H1 (cell line): ENCODE results near the gene HOMER2. TPM values are rescaled to one million over a fixed set of nuclear protein-coding genes. Genes with fewer than 3 reads are reported as not detected.

ENCODE experiments used
- CTCF ChIA-PET: fragments of 300-600 bp; sonication (Branson Sonifier 250); formaldehyde crosslinking; loops from one replicate; lab custom pipeline; 2021; ENCODE audit not compliant: partially characterized antibody; lab: Charles Lee
- POLR2A ChIA-PET: fragments of 300-600 bp; sonication (Branson Sonifier 250); formaldehyde crosslinking; loops from one replicate; lab custom pipeline; 2021; ENCODE audit warnings: inconsistent platforms; ENCODE audit not compliant: partially characterized antibody; lab: Charles Lee
- DNase-seq, 2 experiments: peaks; one replicate each; pipeline versions ENCODE4 v3.0.0 to v3.0.0-alpha.2; 2010 to 2022; ENCODE audit warnings: low spot score in 2 of 2, low read depth in 1 of 2, mixed read lengths in 1 of 2
- FAIRE-seq: peaks from 2 replicates; lab custom pipeline; 2011; peaks lifted over from hg19 to GRCh38; lab: Jason Lieb, UNC
- H2AFZ ChIP-seq: 2 replicates; pipeline ENCODE4 v1.8.1; 2012; ENCODE audit warnings: low read length, inconsistent platforms
- H2AK5ac ChIP-seq: 2 replicates; pipeline ENCODE4 v1.6.1; 2013; ENCODE audit warnings: low read depth, low read length
- H2BK120ac ChIP-seq: replicated peaks from 2 replicates; pipeline ENCODE3; 2013; ENCODE audit warnings: low read depth, low read length, inconsistent platforms
- H2BK12ac ChIP-seq: 2 replicates; pipeline ENCODE4 v1.6.1; 2013; ENCODE audit warnings: low read depth, low read length
- H2BK15ac ChIP-seq: 2 replicates; pipeline ENCODE4 v1.6.1; 2013; ENCODE audit warnings: low read length
- H2BK20ac ChIP-seq: 2 replicates; pipeline ENCODE4 v1.6.1; 2013; ENCODE audit warnings: low read length
- H2BK5ac ChIP-seq: 2 replicates; pipeline ENCODE4 v1.6.1; 2013; ENCODE audit warnings: low read depth, low read length
- H3K14ac ChIP-seq: 2 replicates; pipeline ENCODE4 v1.6.1; 2013; ENCODE audit warnings: inconsistent platforms; ENCODE audit not compliant: insufficient read length
- H3K18ac ChIP-seq: 2 replicates; pipeline ENCODE4 v1.6.1; 2013; ENCODE audit warnings: low read length; ENCODE audit errors: extremely low read depth
- H3K23ac ChIP-seq: 2 replicates; pipeline ENCODE4 v1.6.1; 2013; ENCODE audit warnings: inconsistent platforms; ENCODE audit not compliant: insufficient read length
- H3K23me2 ChIP-seq: 2 replicates; pipeline ENCODE4 v1.6.1; 2013; ENCODE audit warnings: low read depth, low read length
- H3K27ac ChIP-seq: 2 replicates; pipeline ENCODE4 v1.6.1; 2011; ENCODE audit warnings: low read depth, low read length, inconsistent platforms
- H3K27me3 ChIP-seq, 4 experiments: replicated peaks in 1 of 4; 1 replicate in 1 of 4; 2 replicates in 3 of 4; pipeline versions ENCODE4 v1.6.1 to v1.8.1; 2011 to 2013; ENCODE audit warnings: low read length in 3 of 4, mild to moderate bottlenecking in 3 of 4, inconsistent platforms in 2 of 4, mixed read lengths in 2 of 4, moderate library complexity in 1 of 4; ENCODE audit not compliant: control insufficient read depth in 3 of 4, insufficient read depth in 3 of 4; ENCODE audit errors: extremely low read depth in 1 of 4
- H3K36me3 ChIP-seq, 4 experiments: 2 replicates each; pipeline versions ENCODE4 v1.6.1 to v1.8.1; 2011 to 2013; ENCODE audit warnings: mild to moderate bottlenecking in 4 of 4, low read length in 3 of 4, moderate library complexity in 2 of 4, control low read depth in 1 of 4, inconsistent platforms in 1 of 4; ENCODE audit not compliant: insufficient read depth in 4 of 4, control insufficient read depth in 2 of 4
- H3K4ac ChIP-seq: replicated peaks from 2 replicates; pipeline ENCODE3; 2013; ENCODE audit warnings: low read length, low read depth, mixed read lengths, inconsistent platforms; ENCODE audit not compliant: insufficient read length
- H3K4me1 ChIP-seq, 4 experiments: replicated peaks in 1 of 4; 1 replicate in 1 of 4; 2 replicates in 3 of 4; pipeline versions ENCODE4 v1.6.1 to v1.8.1; 2011 to 2013; ENCODE audit warnings: low read length in 3 of 4, inconsistent platforms in 2 of 4, mixed read lengths in 1 of 4; ENCODE audit not compliant: insufficient read depth in 4 of 4, control insufficient read depth in 3 of 4
- H3K4me2 ChIP-seq, 2 experiments: 2 replicates each; pipeline versions ENCODE4 v1.6.1 to v1.8.1; 2011 to 2013; ENCODE audit warnings: low read depth in 2 of 2, low read length in 2 of 2, control low read depth in 1 of 2, inconsistent platforms in 1 of 2, mild to moderate bottlenecking in 1 of 2; ENCODE audit not compliant: insufficient read depth in 1 of 2
- H3K4me3 ChIP-seq, 4 experiments: fragments of 200-600, 300-600 bp in 1 of 4; sonication (generic), shearing (Covaris generic), sonication (Bioruptor Twin) in 1 of 4; 2 replicates each; pipeline versions ENCODE4 v1.5.1 to v1.8.1; 2011 to 2016; ENCODE audit warnings: low read length in 4 of 4, low read depth in 3 of 4, control low read depth in 2 of 4, inconsistent platforms in 2 of 4, mild to moderate bottlenecking in 2 of 4, mixed read lengths in 1 of 4, moderate library complexity in 1 of 4; ENCODE audit not compliant: insufficient read depth in 2 of 4; ENCODE audit errors: extremely low read depth in 1 of 4
- H3K56ac ChIP-seq: replicated peaks from 2 replicates; pipeline ENCODE3; 2013; ENCODE audit warnings: low read depth, mild to moderate bottlenecking, mixed read lengths, low read length, inconsistent platforms; ENCODE audit not compliant: insufficient read length
- H3K79me1 ChIP-seq: 2 replicates; pipeline ENCODE4 v1.6.1; 2013; ENCODE audit warnings: low read depth, low read length, control low read depth
- H3K79me2 ChIP-seq, 2 experiments: 2 replicates each; pipeline versions ENCODE4 v1.6.1 to v1.8.1; 2012 to 2013; ENCODE audit warnings: low read length in 2 of 2, mild to moderate bottlenecking in 2 of 2, inconsistent platforms in 1 of 2; ENCODE audit not compliant: insufficient read depth in 2 of 2, control insufficient read depth in 1 of 2
- H3K9ac ChIP-seq, 4 experiments: replicated peaks in 1 of 4; 1 replicate in 1 of 4; 2 replicates in 3 of 4; pipeline versions ENCODE4 v1.6.1 to v1.8.1; 2011 to 2013; ENCODE audit warnings: low read depth in 3 of 4, low read length in 3 of 4, control low read depth in 2 of 4, mild to moderate bottlenecking in 2 of 4, moderate library complexity in 2 of 4, inconsistent platforms in 1 of 4; ENCODE audit errors: extremely low read depth in 1 of 4
- H3K9me3 ChIP-seq, 2 experiments: 2 replicates each; pipeline versions ENCODE4 v1.6.1 to v1.8.1; 2012 to 2013; ENCODE audit warnings: mild to moderate bottlenecking in 2 of 2, moderate library complexity in 2 of 2, control low read depth in 1 of 2, inconsistent platforms in 1 of 2, low read depth in 1 of 2, low read length in 1 of 2, mixed read lengths in 1 of 2; ENCODE audit not compliant: insufficient read depth in 2 of 2
- H4K20me1 ChIP-seq, 2 experiments: replicated peaks in 1 of 2; 2 replicates each; pipeline versions ENCODE3 to v1.8.1; 2011 to 2013; ENCODE audit warnings: inconsistent platforms in 2 of 2, low read length in 2 of 2, mild to moderate bottlenecking in 1 of 2; ENCODE audit not compliant: insufficient read depth in 2 of 2, control insufficient read depth in 1 of 2
- H4K5ac ChIP-seq: 2 replicates; pipeline ENCODE4 v1.6.1; 2013; ENCODE audit warnings: low read length, low read depth, mixed read lengths, inconsistent platforms; ENCODE audit not compliant: insufficient read length
- H4K8ac ChIP-seq: 2 replicates; pipeline ENCODE4 v1.8.0; 2013; ENCODE audit warnings: mild to moderate bottlenecking, moderate library complexity, low read length, inconsistent platforms; ENCODE audit not compliant: insufficient read depth; ENCODE audit errors: extremely low read depth
- H4K91ac ChIP-seq: replicated peaks from 2 replicates; pipeline ENCODE3; 2013; ENCODE audit warnings: low read length, mixed read lengths, inconsistent platforms; ENCODE audit not compliant: insufficient read length
- CBX5 ChIP-seq: fragments of 300-800, 300-1000 bp; sonication (generic); IDR thresholded peaks from 2 replicates; pipeline ENCODE4 v1.7.1; 2016; ENCODE audit warnings: antibody characterized with exemption, low read length, low read depth
- CHD1 ChIP-seq: IDR thresholded peaks from 2 replicates; pipeline ENCODE4 v1.6.1; 2012; ENCODE audit warnings: low read depth, low read length, improper control_type of control experiment
- CREB1 ChIP-seq: IDR thresholded peaks from 2 replicates; pipeline ENCODE4 v1.6.1; 2012; ENCODE audit warnings: inconsistent platforms
- EP300 ChIP-seq, 2 experiments: IDR thresholded peaks; 1 replicate in 1 of 2; 2 replicates in 1 of 2; pipeline ENCODE4 v1.6.1; 2011 to 2012; ENCODE audit warnings: low read depth in 2 of 2, low read length in 2 of 2, mild to moderate bottlenecking in 2 of 2, borderline replicate concordance in 1 of 2, inconsistent platforms in 1 of 2, moderate library complexity in 1 of 2
- HDAC2 ChIP-seq, 2 experiments: fragments of 300-600 bp in 1 of 2; sonication (generic) in 1 of 2; IDR thresholded peaks; 2 replicates each; pipeline ENCODE4 v1.6.1; 2011 to 2012; ENCODE audit warnings: low read depth in 2 of 2, low read length in 2 of 2, mild to moderate bottlenecking in 2 of 2, moderate library complexity in 2 of 2, borderline replicate concordance in 1 of 2, inconsistent platforms in 1 of 2
- JUN ChIP-seq: IDR thresholded peaks from 2 replicates; pipeline ENCODE4 v1.6.1; 2011; ENCODE audit warnings: low read depth, mild to moderate bottlenecking, improper control_type of control experiment, low read length
- KDM4A ChIP-seq: IDR thresholded peaks from one replicate; pipeline ENCODE4 v1.7.1; 2012; ENCODE audit warnings: low read depth, mild to moderate bottlenecking, moderate library complexity, low read length, inconsistent platforms; ENCODE audit not compliant: severe bottlenecking
- KDM5A ChIP-seq: fragments of 200-600 bp; IDR thresholded peaks from 2 replicates; pipeline ENCODE4 v1.7.1; 2012; ENCODE audit warnings: mild to moderate bottlenecking, low read length, inconsistent platforms, mixed read lengths
- POLR2AphosphoS5 ChIP-seq: IDR thresholded peaks from 2 replicates; pipeline ENCODE4 v1.6.1; 2011; ENCODE audit warnings: low read depth, low read length
- SAP30 ChIP-seq: fragments of 300-600 bp; sonication (generic); IDR thresholded peaks from 2 replicates; pipeline ENCODE4 v1.7.1; 2012; ENCODE audit warnings: low read length, moderate library complexity, mild to moderate bottlenecking, inconsistent platforms; ENCODE audit not compliant: insufficient read depth, insufficient replicate concordance
- TCF12 ChIP-seq: IDR thresholded peaks from 2 replicates; pipeline ENCODE4 v1.6.1; 2011; ENCODE audit warnings: low read depth, mild to moderate bottlenecking, low read length
- TEAD4 ChIP-seq: IDR thresholded peaks from 2 replicates; pipeline ENCODE4 v1.6.1; 2012; ENCODE audit warnings: low read depth, low read length, inconsistent platforms, mixed read lengths
- USF2 ChIP-seq: IDR thresholded peaks from 2 replicates; pipeline ENCODE4 v1.6.1; 2011; ENCODE audit warnings: low read length, improper control_type of control experiment
- WGBS, 2 experiments: shearing (Covaris generic) in 1 of 2; methylation state at CpG; one replicate each; pipeline versions ENCODE4 v1.1.6 to v1.1.7; 2013 to 2015; ENCODE audit warnings: low lambda C conversion rate in 2 of 2, mixed read lengths in 2 of 2, inconsistent platforms in 1 of 2, low coverage in 1 of 2, missing lambda C conversion rate in 1 of 2; ENCODE audit not compliant: insufficient replicate concordance in 2 of 2, insufficient coverage in 1 of 2, insufficient read length in 1 of 2; ENCODE audit errors: extremely low coverage in 1 of 2, missing lambda C conversion rate in 1 of 2; 5-methylcytosine and 5-hydroxymethylcytosine counted together
- polyA plus RNA-seq, 7 experiments: library from polyadenylated mRNA; depleted of rRNA in 3 of 7; stranded (reverse) in 5 of 7; unstranded in 2 of 7; fragments of >200 nt in 5 of 7; fragments of 200-250 nt in 2 of 7; gene quantifications; 1 replicate in 5 of 7; 2 replicates in 1 of 7; 4 replicates in 1 of 7; pipeline versions ENCODE4 v1.2.1 to v1.2.3, GENCODE V29; 2011 to 2013; ENCODE audit warnings: missing spikeins in 2 of 7, mixed read lengths in 2 of 7
- total RNA-seq: library from RNA; stranded (reverse); fragmentation: NEBNext Ultra II Directional; extraction: Animal tissue kit (Norgen Biotek cat#: 25700); gene quantifications from 2 replicates; pipeline ENCODE4 v1.2.1, GENCODE V29; 2021

The HOMER2 gene
- total and polyA plus RNA-seq, 2 of the 8 experiments (the other 6 are each of a cell fraction or from before 2014, with no cell fraction given): 12.5 to 27.6 TPM

- FAIRE-seq (no peak), DNase-seq (no peak)
- Histone ChIP-seq H3K79me1 (no peaks in the 10 kb centered on the region), H3K4me1 (no peaks in the 10 kb centered on the region), H3K4me3 (no peak overlapping the region), H4K20me1 (no peaks in the 10 kb centered on the region), H3K9me3 (no peaks in the 10 kb centered on the region), H3K23me2 (no peaks in the 10 kb centered on the region), H3K36me3 (peaks cover 0 to 22% (median 8%) of the 10 kb centered on the region in 4 experiments; a peak in 6 of 8 replicates), H2BK15ac (no peak overlapping the region), H4K8ac (no peak overlapping the region), H2AFZ (no peak overlapping the region), H2AK5ac (no peak overlapping the region), H3K56ac (no peak overlapping the region), H4K91ac (no peak overlapping the region), H4K5ac (no peak overlapping the region), H3K18ac (no peak overlapping the region), H3K79me2 (no peaks in the 10 kb centered on the region), H2BK5ac (no peak overlapping the region), H3K14ac (no peak overlapping the region), H2BK120ac (no peak overlapping the region), H3K27ac (no peak overlapping the region), H3K4ac (no peak overlapping the region), H3K27me3 (no peaks in the 10 kb centered on the region), H2BK12ac (no peak overlapping the region), H2BK20ac (no peak overlapping the region), H3K4me2 (no peak overlapping the region), H3K23ac (no peak overlapping the region), H3K9ac (no peak overlapping the region)
- WGBS, 2 experiments: 92% methylated on average over 4 of the region's 4 CpGs; no CpG with 5 or more reads in 1 of the 2 experiments
- ChIA-PET CTCF (interaction anchor here (1.4 to 1.6 kb wide), 2 partner anchors 15 to 173 kb away, joined by 3 to 6 read pairs; no protein-coding TSS in a partner anchor), POLR2A (interaction anchor here (0.9 kb wide), 1 partner anchor 290 kb away, joined by 6 read pairs; no protein-coding TSS in a partner anchor)
- TF ChIP-seq TCF12: no peak
- no peak for TF ChIP-seq SAP30
- no peak for TF ChIP-seq CREB1
- no peak for TF ChIP-seq KDM5A
- TF ChIP-seq KDM4A: no peak
- no peak for TF ChIP-seq EP300 (IDR thresholded peaks at IDR 0.05; ENCODE audit: borderline replicate concordance in 1 of 2, low read depth in 2 of 2, low read length in 2 of 2)
- TF ChIP-seq JUN: no peak
- no peak for TF ChIP-seq HDAC2 (IDR thresholded peaks at IDR 0.05; ENCODE audit: borderline replicate concordance in 1 of 2, low read depth in 2 of 2, low read length in 2 of 2)
- no peak for TF ChIP-seq POLR2AphosphoS5
- TF ChIP-seq USF2: no peak
- no peak for TF ChIP-seq CHD1
- no peak for TF ChIP-seq TEAD4
- TF ChIP-seq CBX5: no peak
Observed at GRCh38 chr15:82829234-82829633, 123.3 kb downstream of the HOMER2 start.
